GM12874 (cell line): ENCODE data around the gene KRT17.

Experiments
- CTCF ChIP-seq: IDR thresholded peaks from 2 replicates; pipeline ENCODE4 v1.5.1; 2011; ENCODE audit warnings: low read depth, mild to moderate bottlenecking, control low read depth, low read length, moderate library complexity; ENCODE audit not compliant: insufficient read depth

The KRT17 gene

GRCh38 chr17:41657176-41657754 lies 32.9 kb upstream of the KRT17 start:
- TF ChIP-seq CTCF, result no peak

GRCh38 chr17:41656249-41657023 lies 32.1 kb upstream of the KRT17 start:
- no peak for TF ChIP-seq CTCF

GRCh38 chr17:41655611-41656111 lies 31.3 kb upstream of the KRT17 start:
- no peak for TF ChIP-seq CTCF

GRCh38 chr17:41654678-41655607 lies 30.6 kb upstream of the KRT17 start:
- no peak for TF ChIP-seq CTCF

DNA sequence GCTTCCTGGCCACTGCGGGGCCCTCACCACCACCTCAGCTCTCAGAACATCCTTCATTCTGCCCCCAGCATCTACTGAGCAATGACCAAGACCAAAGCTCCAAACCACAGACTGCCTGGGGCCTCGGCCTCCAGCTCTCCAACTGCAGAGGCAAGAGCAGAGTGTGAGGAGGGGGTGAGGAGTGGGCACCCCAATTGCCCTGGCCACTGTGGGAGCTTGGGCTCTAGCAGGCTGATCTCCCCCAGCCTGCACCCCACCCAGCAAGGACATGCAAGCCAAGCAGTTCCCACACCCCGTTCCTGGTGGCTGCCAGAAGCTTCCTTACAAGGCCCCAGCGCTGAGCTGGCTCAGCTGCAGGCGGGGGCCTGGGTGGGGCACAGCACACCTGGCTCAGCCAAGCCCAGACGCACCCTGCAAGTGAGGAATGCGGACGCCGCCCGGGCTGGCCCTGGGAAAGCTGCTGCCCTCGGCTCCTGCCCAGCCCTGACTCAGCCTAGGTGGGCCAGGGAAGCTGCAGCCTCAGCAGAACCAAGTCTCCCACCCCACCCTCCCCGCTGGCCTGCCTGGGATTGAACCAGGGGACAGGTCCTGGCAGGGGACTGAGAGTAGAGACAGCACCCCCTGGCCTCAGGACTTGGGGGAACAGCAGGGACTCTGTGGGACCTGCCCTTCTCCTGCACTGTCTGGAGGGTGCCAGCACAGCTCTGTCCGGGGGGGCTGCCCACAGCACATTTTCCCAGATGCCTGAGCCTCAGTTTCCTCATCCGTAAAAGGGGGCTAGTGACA lies 29.7 kb upstream of the KRT17 start:
- no peak for TF ChIP-seq CTCF

DNA sequence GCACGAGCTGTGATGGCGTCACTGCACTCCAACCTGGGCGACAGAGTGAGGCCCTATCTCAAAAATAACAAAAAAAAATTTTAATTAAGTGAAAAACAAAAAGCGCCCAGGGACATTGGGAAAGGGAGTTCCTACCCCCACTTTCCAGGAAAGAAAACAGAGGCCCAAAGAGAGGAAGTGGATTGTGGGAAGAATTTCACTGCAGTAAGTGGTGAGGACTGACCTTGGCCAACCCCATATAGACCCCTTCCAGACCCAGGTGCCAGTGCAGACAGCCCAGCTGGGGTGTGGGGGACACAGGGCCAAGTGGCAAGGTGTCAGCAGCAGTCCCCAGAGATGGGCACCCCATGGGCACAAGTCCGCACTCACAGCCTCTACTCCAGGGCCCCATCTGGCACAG lies 29.0 kb upstream of the KRT17 start:
- no peak for TF ChIP-seq CTCF
